OCI-LY1 (cell line): Measurements from ENCODE around the gene KIAA0232.

Experiments used
- H2AFZ ChIP-seq: fragments of 200-600 bp; sonication (generic), shearing (Covaris generic); 2 replicates; pipeline ENCODE4 v1.6.0; 2014; ENCODE audit warnings: antibody characterized with exemption, mild to moderate bottlenecking, low read length
- H3F3A ChIP-seq: fragments of 200-600 bp; sonication (generic), shearing (Covaris generic); 2 replicates; pipeline ENCODE4 v1.6.0; 2014; ENCODE audit warnings: mild to moderate bottlenecking, antibody characterized with exemption, low read length, moderate library complexity; ENCODE audit not compliant: insufficient read depth
- H3K27ac ChIP-seq: fragments of 200-600 bp; sonication (generic); 2 replicates; pipeline ENCODE4 v1.5.1; 2014; ENCODE audit warnings: low read length, mixed run types, mild to moderate bottlenecking, low read depth; ENCODE audit not compliant: poor library complexity, severe bottlenecking
- H3K27me3 ChIP-seq: fragments of 200-600 bp; sonication (generic); 2 replicates; pipeline ENCODE4 v1.6.0; 2014; ENCODE audit warnings: antibody characterized with exemption, mild to moderate bottlenecking, low read length, moderate library complexity; ENCODE audit not compliant: insufficient read depth
- H3K36me3 ChIP-seq: fragments of 200-600 bp; sonication (generic); 2 replicates; pipeline ENCODE4 v1.6.1; 2014; ENCODE audit warnings: mild to moderate bottlenecking, antibody characterized with exemption, low read length, moderate library complexity, mixed read lengths; ENCODE audit not compliant: insufficient read depth
- H3K4me1 ChIP-seq: fragments of 200-600 bp; sonication (generic); 2 replicates; pipeline ENCODE4 v1.5.1; 2014; ENCODE audit warnings: mild to moderate bottlenecking, low read length, moderate library complexity; ENCODE audit not compliant: insufficient read depth, severe bottlenecking
- H3K4me2 ChIP-seq: fragments of 200-600 bp; sonication (generic), shearing (Covaris generic); 2 replicates; pipeline ENCODE4 v1.6.1; 2014; ENCODE audit warnings: low read length
- H3K4me3 ChIP-seq: fragments of 200-600 bp; sonication (generic); 2 replicates; pipeline ENCODE4 v1.5.1; 2014; ENCODE audit warnings: low read length, low read depth, mild to moderate bottlenecking, mixed read lengths; ENCODE audit not compliant: poor library complexity, severe bottlenecking
- H3K79me2 ChIP-seq: fragments of 200-600 bp; shearing (Covaris generic); 2 replicates; pipeline ENCODE4 v1.6.1; 2016; ENCODE audit warnings: mixed run types, low read length, mixed read lengths; ENCODE audit not compliant: insufficient read depth
- H3K9ac ChIP-seq: fragments of 200-600 bp; sonication (generic), shearing (Covaris generic); 2 replicates; pipeline ENCODE4 v1.6.1; 2014; ENCODE audit warnings: mild to moderate bottlenecking, low read length, mixed read lengths
- H3K9me2 ChIP-seq: fragments of 200-600 bp; sonication (generic), shearing (Covaris generic); 2 replicates; pipeline ENCODE4 v1.6.1; 2014; ENCODE audit warnings: low read depth, mild to moderate bottlenecking, low read length, mixed read lengths
- H3K9me3 ChIP-seq: fragments of 200-600 bp; shearing (Covaris generic); 2 replicates; pipeline ENCODE4 v1.6.1; 2014; ENCODE audit warnings: low read length, mixed read lengths
- H4K20me1 ChIP-seq: fragments of 200-600 bp; sonication (generic), shearing (Covaris generic); 2 replicates; pipeline ENCODE4 v1.6.0; 2016; ENCODE audit warnings: mild to moderate bottlenecking, low read length; ENCODE audit not compliant: insufficient read depth
- CTCF ChIP-seq: fragments of 200-600 bp; sonication (generic), shearing (Covaris generic); IDR thresholded peaks from 2 replicates; pipeline ENCODE4 v1.5.1; 2017; ENCODE audit warnings: mild to moderate bottlenecking, antibody characterized with exemption, low read length, moderate library complexity, mixed read lengths
- EZH2 ChIP-seq: fragments of 200-600 bp; sonication (generic), shearing (Covaris generic); IDR thresholded peaks from 2 replicates; pipeline ENCODE4 v1.8.0; 2017; ENCODE audit warnings: borderline replicate concordance, mixed run types, mild to moderate bottlenecking, antibody characterized with exemption, low read length, moderate library complexity, mixed read lengths

Gene KIAA0232

DNA sequence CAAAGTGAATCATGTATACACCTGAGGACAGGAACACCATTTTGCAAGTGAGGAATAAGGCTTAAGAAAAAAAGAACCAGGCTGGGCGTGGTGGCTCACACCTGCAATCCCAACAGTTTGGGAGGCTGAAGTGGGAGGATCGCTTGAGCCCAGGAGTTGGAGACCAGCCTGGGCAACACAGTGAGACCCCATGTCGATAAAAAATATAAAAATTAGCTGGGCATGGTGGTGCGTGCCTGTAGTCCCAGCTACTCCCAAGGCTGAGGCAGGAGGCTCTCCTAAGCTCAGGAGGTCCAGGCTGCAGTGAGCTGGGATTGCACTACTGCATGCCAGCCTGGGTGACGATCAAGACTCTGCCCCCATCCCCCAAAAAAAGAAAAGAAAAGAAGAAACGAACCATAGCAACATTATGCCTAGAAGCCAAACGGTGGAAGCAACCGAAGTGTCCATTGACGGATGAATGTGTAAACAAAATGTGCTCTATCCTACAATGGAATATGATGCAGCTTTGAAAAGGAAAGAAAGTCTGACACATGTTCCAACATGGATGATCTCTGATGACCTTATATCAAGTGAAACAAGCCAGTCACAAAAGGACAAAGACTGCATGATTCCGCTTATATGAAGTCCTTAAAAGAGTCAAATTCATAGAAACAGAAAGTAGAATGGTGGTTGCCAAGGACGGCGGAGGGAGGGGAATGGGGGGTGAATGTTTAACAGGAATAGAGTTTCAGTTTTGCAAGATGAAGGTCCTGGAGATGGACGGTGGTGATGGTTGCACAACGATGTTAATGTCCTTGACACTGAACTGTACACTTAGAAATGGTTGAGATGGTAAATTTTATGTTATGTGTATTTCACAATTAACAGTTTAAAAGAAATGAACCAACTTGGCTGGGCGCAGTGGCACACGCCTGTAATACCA lies 8.6 kb upstream of the KIAA0232 start:
- no peak overlapping the region for H3K27ac ChIP-seq
- no peak overlapping the region for H3K4me2 ChIP-seq
- H3K4me3 ChIP-seq = no peak overlapping the region
- H3K4me1 ChIP-seq = peaks cover 11% of the 10 kb centered on the region
- no peaks in the 10 kb centered on the region for H3K36me3 ChIP-seq
- H3F3A ChIP-seq = no peaks in the 10 kb centered on the region
- H4K20me1 ChIP-seq = no peaks in the 10 kb centered on the region
- no peak overlapping the region for H3K9ac ChIP-seq
- no peaks in the 10 kb centered on the region for H3K9me2 ChIP-seq
- no peaks in the 10 kb centered on the region for H3K9me3 ChIP-seq
- no peaks in the 10 kb centered on the region for H3K79me2 ChIP-seq
- H2AFZ ChIP-seq = no peak overlapping the region
- TF ChIP-seq EZH2 (no peak), CTCF (no peak)
- no peaks in the 10 kb centered on the region for H3K27me3 ChIP-seq

DNA sequence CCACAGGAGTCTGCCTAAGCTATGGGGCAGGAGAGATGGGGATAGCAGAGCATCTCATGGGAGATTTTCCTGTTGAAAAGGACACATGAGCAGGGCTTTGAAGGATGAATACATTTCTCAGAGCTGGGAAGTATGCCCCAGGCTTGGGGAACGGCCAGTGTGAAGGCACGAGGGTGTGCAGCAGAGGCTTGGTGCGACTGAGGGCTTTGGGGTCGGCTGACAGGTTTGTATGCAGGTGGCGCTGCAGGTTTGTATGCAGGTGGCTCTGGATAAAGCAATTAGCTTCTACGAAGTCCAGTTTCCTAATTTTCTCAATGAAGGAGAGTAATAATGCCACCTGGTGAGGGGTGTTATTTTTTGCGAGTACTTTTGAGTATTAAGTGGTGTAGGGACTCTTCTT lies 6.8 kb upstream of the KIAA0232 start:
- no peak overlapping the region for H3K4me2 ChIP-seq
- no peak overlapping the region for H2AFZ ChIP-seq
- H3K9me3 ChIP-seq = no peaks in the 10 kb centered on the region
- no peaks in the 10 kb centered on the region for H3K79me2 ChIP-seq
- H3K4me3 ChIP-seq = no peak overlapping the region
- H3K4me1 ChIP-seq = peaks cover 20% of the 10 kb centered on the region
- no peaks in the 10 kb centered on the region for H3K36me3 ChIP-seq
- H3K27me3 ChIP-seq = no peaks in the 10 kb centered on the region
- no peaks in the 10 kb centered on the region for H3K9me2 ChIP-seq
- TF ChIP-seq CTCF = no peak
- no peak for TF ChIP-seq EZH2
- H3K9ac ChIP-seq = no peak overlapping the region
- H3K27ac ChIP-seq = no peak overlapping the region
- H4K20me1 ChIP-seq = no peaks in the 10 kb centered on the region
- no peaks in the 10 kb centered on the region for H3F3A ChIP-seq

GRCh38 chr4:6776920-6777635 lies 5.4 kb upstream of the KIAA0232 start:
- no peak overlapping the region for H3K27ac ChIP-seq
- no peak overlapping the region for H3K9ac ChIP-seq
- H3K79me2 ChIP-seq = no peaks in the 10 kb centered on the region
- H3K27me3 ChIP-seq = no peaks in the 10 kb centered on the region
- H3K9me2 ChIP-seq = no peaks in the 10 kb centered on the region
- H2AFZ ChIP-seq = no peak overlapping the region
- H3K36me3 ChIP-seq = no peaks in the 10 kb centered on the region
- no peak overlapping the region for H3K4me3 ChIP-seq
- peaks cover 25% of the 10 kb centered on the region for H3K4me1 ChIP-seq
- H3K4me2 ChIP-seq = peak overlapping the region; percentile 11; the same call in 1 of the 2 replicates
- 0 out of 2 replicates have a peak, but pooled peaks cover 3% of the 10 kb centered on the region for H3F3A ChIP-seq
- no peak for TF ChIP-seq EZH2
- no peak for TF ChIP-seq CTCF
- H3K9me3 ChIP-seq = no peaks in the 10 kb centered on the region
- no peaks in the 10 kb centered on the region for H4K20me1 ChIP-seq
